Suprapubic skin (tissue), 4 donors: Measurements from ENCODE around the gene ABCB6. TPM values are rescaled to one million over a fixed set of nuclear protein-coding genes. Genes with fewer than 3 reads are reported as not detected.
A peak's percentile ranks its signal among the peaks of the same experiment; 100 is the strongest.

Experiments used
- DNase-seq, 2 donors: peaks; one replicate each; pipeline ENCODE4 v3.0.0-alpha.2; 2019; ENCODE audit warnings: low spot score in 2 of 2
- H3K27ac ChIP-seq: fragments of 200-600 bp; sonication (generic); one replicate; pipeline ENCODE4 v1.5.1; 2019
- H3K27me3 ChIP-seq: fragments of 200-600 bp; sonication (generic); one replicate; pipeline ENCODE4 v1.5.1; 2019
- H3K36me3 ChIP-seq: fragments of 200-600 bp; sonication (generic); one replicate; pipeline ENCODE4 v1.5.1; 2019
- H3K4me1 ChIP-seq: fragments of 200-600 bp; sonication (generic); one replicate; pipeline ENCODE4 v1.5.1; 2019
- H3K4me3 ChIP-seq: fragments of 200-600 bp; sonication (generic); one replicate; pipeline ENCODE4 v1.5.1; 2019; ENCODE audit warnings: mild to moderate bottlenecking
- H3K9me3 ChIP-seq: fragments of 200-600 bp; sonication (generic); one replicate; pipeline ENCODE4 v1.5.1; 2019
- CTCF ChIP-seq, 2 donors: fragments of 200-600 bp in 1 of 2; fragments of 450-650 bp in 1 of 2; sonication (generic) in 1 of 2; IDR thresholded peaks; one replicate each; pipeline ENCODE4 v1.5.1; 2016 to 2019; ENCODE audit warnings: antibody characterized with exemption in 2 of 2, mild to moderate bottlenecking in 1 of 2, moderate library complexity in 1 of 2
- EP300 ChIP-seq: sonication (generic); formaldehyde crosslinking; IDR thresholded peaks from one replicate; pipeline ENCODE4 v1.6.1; 2017; ENCODE audit warnings: antibody characterized with exemption
- POLR2A ChIP-seq, 2 donors: fragments of 450-650 bp; IDR thresholded peaks; one replicate each; pipeline ENCODE4 v1.6.1; 2017; ENCODE audit warnings: antibody characterized with exemption in 2 of 2, mild to moderate bottlenecking in 2 of 2, moderate library complexity in 2 of 2
- POLR2AphosphoS5 ChIP-seq, 3 donors: sonication (generic); formaldehyde crosslinking; IDR thresholded peaks; one replicate each; pipeline ENCODE4 v1.6.1; 2017; ENCODE audit warnings: antibody characterized with exemption in 3 of 3
- WGBS: methylation state at CpG from one replicate; pipeline ENCODE4 v1.1.5; 2018; 5-methylcytosine and 5-hydroxymethylcytosine counted together
- total RNA-seq, 4 donors: library from RNA; depleted of rRNA; stranded (reverse); fragments of >200 nt; gene quantifications; one replicate each; pipeline ENCODE4 v1.1.0, GENCODE V29; 2016

ABCB6 gene
- total RNA-seq, 4 donors from 2014 or later: 16.3 to 24.0 (median 20.7) TPM

GRCh38 chr2:219244789-219245147 lies 26.0 kb upstream of the ABCB6 start:
- DNase-seq: no peak
- Histone ChIP-seq H3K36me3 (peaks cover 10% of the 10 kb centered on the region), H3K27ac (peak overlapping the region; percentile 84), H3K27me3 (no peaks in the 10 kb centered on the region), H3K4me3 (peak overlapping the region; percentile 81), H3K9me3 (no peaks in the 10 kb centered on the region), H3K4me1 (peaks cover 59% of the 10 kb centered on the region)
- 52% methylated on average over 4 of the region's 6 CpGs for WGBS
- no peak for TF ChIP-seq POLR2AphosphoS5 (IDR thresholded peaks at IDR 0.05)
- TF ChIP-seq EP300: no peak
- no peak for TF ChIP-seq POLR2A (IDR thresholded peaks at IDR 0.05)
- no peak for TF ChIP-seq CTCF (IDR thresholded peaks at IDR 0.05)

GRCh38 chr2:219243291-219243761 lies 24.6 kb upstream of the ABCB6 start:
- Histone ChIP-seq H3K27ac (peak overlapping the region; percentile 43), H3K36me3 (peaks cover 23% of the 10 kb centered on the region), H3K4me3 (peak overlapping the region; percentile 35), H3K9me3 (no peaks in the 10 kb centered on the region), H3K4me1 (peaks cover 46% of the 10 kb centered on the region), H3K27me3 (no peaks in the 10 kb centered on the region)
- no peak for DNase-seq
- TF ChIP-seq POLR2AphosphoS5 (IDR thresholded peaks at IDR 0.05) (no peak), POLR2A (IDR thresholded peaks at IDR 0.05) (no peak), EP300 (no peak), CTCF (IDR thresholded peaks at IDR 0.05) (no peak)
- WGBS: 57% methylated on average over 10 of the region's 28 CpGs

DNA sequence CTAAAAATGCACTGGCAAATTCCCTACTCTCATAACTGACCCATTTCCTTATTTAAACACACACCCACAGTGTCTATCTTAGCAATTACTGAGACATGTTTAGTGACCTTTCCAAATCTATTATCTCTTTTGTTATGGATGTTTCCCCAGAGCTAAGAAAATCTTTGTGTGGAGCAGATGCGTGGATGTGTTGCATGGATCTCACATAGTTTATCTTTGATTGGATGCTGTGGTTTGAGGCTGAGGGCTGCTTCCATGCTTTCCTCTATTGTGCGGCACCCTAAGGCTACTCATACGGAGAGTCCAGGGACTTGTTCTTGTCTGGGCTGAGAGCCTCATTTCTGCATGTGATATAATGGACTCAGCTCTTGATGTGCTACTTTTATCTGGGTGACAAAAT lies 15.6 kb upstream of the ABCB6 start:
- 87% methylated on average over 3 of the region's 3 CpGs for WGBS
- H3K27ac ChIP-seq: no peak overlapping the region
- TF ChIP-seq POLR2AphosphoS5 (IDR thresholded peaks at IDR 0.05) (no peak), EP300 (no peak), POLR2A (IDR thresholded peaks at IDR 0.05) (no peak), CTCF (IDR thresholded peaks at IDR 0.05) (no peak)
- no peak for DNase-seq
- H3K36me3 ChIP-seq: peaks cover 69% of the 10 kb centered on the region
- peaks cover 16% of the 10 kb centered on the region for H3K4me1 ChIP-seq
- H3K27me3 ChIP-seq: no peaks in the 10 kb centered on the region
- no peak overlapping the region for H3K4me3 ChIP-seq
- H3K9me3 ChIP-seq: no peaks in the 10 kb centered on the region

DNA sequence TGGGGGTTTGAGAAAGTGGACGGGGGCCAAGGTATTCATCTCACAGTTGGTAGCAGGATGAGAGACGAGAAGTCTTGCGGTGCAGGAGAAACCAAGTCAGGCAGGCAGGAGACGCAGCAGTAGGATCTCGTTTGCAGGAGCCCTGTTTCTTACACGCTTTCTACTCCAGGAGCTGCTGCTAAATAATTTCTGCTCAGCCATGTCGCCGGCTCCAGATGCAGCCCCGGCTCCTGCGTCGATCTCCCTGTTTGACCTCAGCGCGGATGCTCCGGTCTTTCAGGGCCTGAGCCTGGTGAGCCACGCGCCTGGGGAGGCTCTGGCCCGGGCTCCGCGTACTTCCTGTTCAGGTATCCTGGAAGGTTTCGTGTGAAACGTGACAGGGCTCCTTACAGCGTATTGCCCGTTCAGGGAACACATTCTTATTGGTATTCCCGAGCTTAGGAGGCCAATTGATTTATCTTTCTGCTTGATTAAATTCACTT lies 11.3 kb upstream of the ABCB6 start:
- H3K4me1 ChIP-seq: peaks cover 36% of the 10 kb centered on the region
- TF ChIP-seq POLR2A (IDR thresholded peaks at IDR 0.05) (no peak), CTCF (IDR thresholded peaks at IDR 0.05) (no peak), POLR2AphosphoS5 (IDR thresholded peaks at IDR 0.05) (no peak), EP300 (no peak)
- peak overlapping the region; percentile 89 for H3K4me3 ChIP-seq
- H3K9me3 ChIP-seq: no peaks in the 10 kb centered on the region
- H3K27me3 ChIP-seq: no peaks in the 10 kb centered on the region
- H3K36me3 ChIP-seq: peaks cover 39% of the 10 kb centered on the region
- H3K27ac ChIP-seq: peak overlapping the region; percentile 95
- WGBS: under 1% methylated on average over 24 of the region's 24 CpGs
- no peak for DNase-seq

- peak in 2 of 3 donors; percentile 73 to 97 for TF ChIP-seq POLR2AphosphoS5 (IDR thresholded peaks at IDR 0.05)
- TF ChIP-seq POLR2A (IDR thresholded peaks at IDR 0.05): peak in 1 of 2 donors; percentile 40
- TF ChIP-seq CTCF (IDR thresholded peaks at IDR 0.05): no peak
- H3K9me3 ChIP-seq: no peaks in the 10 kb centered on the region
- WGBS: 0% methylated on average over 12 of the region's 80 CpGs
- H3K4me1 ChIP-seq: peaks cover 36% of the 10 kb centered on the region
- H3K27ac ChIP-seq: peak within 1 kb of the TSS; percentile 95
- H3K36me3 ChIP-seq: peaks cover 39% of the 10 kb centered on the region
- DNase-seq: peak; percentile 99
- no peaks in the 10 kb centered on the region for H3K27me3 ChIP-seq
- H3K4me3 ChIP-seq: peak within 1 kb of the TSS; percentile 89
Measured at GRCh38 chr2:219229305-219230058, 10.7 kb upstream of the ABCB6 start, which contains the start of the genes ANKZF1 and ATG9A. Gene ANKZF1, plus strand, starts transcription at chr2:219229806. Its CDS starts 452 bp downstream, at chr2:219230258. Gene ATG9A, minus strand, starts transcription at chr2:219229636. Its CDS starts 1,612 bp downstream, at chr2:219228024.
